CD14-positive monocyte (primary cell): ENCODE results near the gene ATXN3L. TPM values are rescaled to one million over a fixed set of nuclear protein-coding genes. Genes with fewer than 3 reads are reported as not detected.

ENCODE experiments used
- DNase-seq, 3 donors: peaks; one replicate each; pipeline ENCODE4 v3.0.0-alpha.2; 2011 to 2022
- H2AFZ ChIP-seq: 2 replicates; pipeline ENCODE4 v1.6.0; 2012; ENCODE audit warnings: mild to moderate bottlenecking, low read depth, low read length, inconsistent platforms; ENCODE audit not compliant: insufficient read depth, poor library complexity, severe bottlenecking
- H3K27ac ChIP-seq, 2 donors: 1 replicate in 1 of 2; 2 replicates in 1 of 2; pipeline ENCODE4 v1.5.1; 2012 to 2013; ENCODE audit warnings: low read length in 2 of 2, control low read depth in 1 of 2, inconsistent platforms in 1 of 2, low read depth in 1 of 2, mild to moderate bottlenecking in 1 of 2
- H3K27me3 ChIP-seq, 2 donors: one replicate each; pipeline versions ENCODE4 v1.6.0 to v1.6.1; 2011 to 2013; ENCODE audit warnings: low read length in 2 of 2; ENCODE audit not compliant: control insufficient read depth in 2 of 2, insufficient read depth in 2 of 2
- H3K36me3 ChIP-seq, 2 donors: replicated peaks in 1 of 2; 1 replicate in 1 of 2; 2 replicates in 1 of 2; pipeline versions ENCODE4 v1.5.1 to v1.6.1; 2012 to 2013; ENCODE audit warnings: low read length in 2 of 2, control low read depth in 1 of 2, inconsistent platforms in 1 of 2, mild to moderate bottlenecking in 1 of 2; ENCODE audit not compliant: insufficient read depth in 2 of 2, control insufficient read depth in 1 of 2
- H3K4me1 ChIP-seq, 2 donors: 1 replicate in 1 of 2; 2 replicates in 1 of 2; pipeline versions ENCODE4 v1.5.1 to v1.6.1; 2012 to 2013; ENCODE audit warnings: low read length in 2 of 2, control low read depth in 1 of 2, inconsistent platforms in 1 of 2, mild to moderate bottlenecking in 1 of 2, moderate library complexity in 1 of 2; ENCODE audit not compliant: insufficient read depth in 2 of 2, control insufficient read depth in 1 of 2
- H3K4me2 ChIP-seq: replicated peaks from 2 replicates; pipeline ENCODE3; 2012; ENCODE audit warnings: low read length, moderate library complexity, mild to moderate bottlenecking; ENCODE audit not compliant: poor library complexity, severe bottlenecking; ENCODE audit errors: extremely low read depth
- H3K4me3 ChIP-seq, 3 experiments: fragments of 200-600 bp in 1 of 3; sonication (generic) in 1 of 3; replicated peaks in 1 of 3; 1 replicate in 2 of 3; 2 replicates in 1 of 3; pipeline ENCODE4 v1.5.1; 2011 to 2013; ENCODE audit warnings: low read length in 3 of 3, mild to moderate bottlenecking in 3 of 3, control low read depth in 2 of 3, low read depth in 2 of 3, inconsistent platforms in 1 of 3, moderate library complexity in 1 of 3
- H3K79me2 ChIP-seq: 2 replicates; pipeline ENCODE4 v1.6.0; 2012; ENCODE audit warnings: mild to moderate bottlenecking, control low read depth, inconsistent platforms, low read length, moderate library complexity; ENCODE audit not compliant: insufficient read depth
- H3K9ac ChIP-seq: 2 replicates; pipeline ENCODE4 v1.6.0; 2017; ENCODE audit warnings: low read length, mild to moderate bottlenecking; ENCODE audit not compliant: insufficient read depth, poor library complexity, severe bottlenecking
- H3K9me3 ChIP-seq, 2 donors: replicated peaks in 1 of 2; 1 replicate in 1 of 2; 2 replicates in 1 of 2; pipeline versions ENCODE4 v1.5.1 to v1.6.1; 2012 to 2013; ENCODE audit warnings: low read length in 2 of 2, control low read depth in 1 of 2; ENCODE audit not compliant: control insufficient read depth in 1 of 2, insufficient read depth in 1 of 2
- H4K20me1 ChIP-seq: 2 replicates; pipeline ENCODE4 v1.6.0; 2012; ENCODE audit warnings: mild to moderate bottlenecking, low read length, control low read depth, moderate library complexity; ENCODE audit not compliant: insufficient read depth
- H3K27ac Mint-ChIP-seq, 7 donors: one replicate each; pipeline ENCODE4 v1.8.0; 2020; ENCODE audit warnings: mild to moderate bottlenecking in 7 of 7, mixed read lengths in 7 of 7, moderate library complexity in 6 of 7, inconsistent platforms in 2 of 7
- H3K27me3 Mint-ChIP-seq, 3 donors: one replicate each; pipeline ENCODE4 v1.8.0; 2021 to 2022; ENCODE audit warnings: low read depth in 3 of 3, mild to moderate bottlenecking in 3 of 3, mixed read lengths in 3 of 3, moderate library complexity in 3 of 3, inconsistent platforms in 1 of 3
- H3K36me3 Mint-ChIP-seq, 2 donors: one replicate each; pipeline ENCODE4 v1.8.0; 2020; ENCODE audit warnings: mixed read lengths in 2 of 2, inconsistent platforms in 1 of 2, mild to moderate bottlenecking in 1 of 2
- H3K4me1 Mint-ChIP-seq: one replicate; pipeline ENCODE4 v1.8.0; 2020; ENCODE audit warnings: mild to moderate bottlenecking, mixed read lengths
- H3K4me3 Mint-ChIP-seq, 2 donors: one replicate each; pipeline ENCODE4 v1.8.0; 2020; ENCODE audit warnings: mild to moderate bottlenecking in 2 of 2, mixed read lengths in 2 of 2, moderate library complexity in 1 of 2
- H3K9me3 Mint-ChIP-seq, 7 donors: one replicate each; pipeline ENCODE4 v1.8.0; 2020 to 2022; ENCODE audit warnings: mixed read lengths in 7 of 7, mild to moderate bottlenecking in 6 of 7, moderate library complexity in 6 of 7, inconsistent platforms in 2 of 7
- WGBS: methylation state at CpG from one replicate; pipeline ENCODE4 v1.1.5; 2013; ENCODE audit warnings: missing lambda C conversion rate; ENCODE audit not compliant: insufficient coverage; 5-methylcytosine and 5-hydroxymethylcytosine counted together
- intact Hi-C, 2 donors: fragments of 100-400 bp; cut with micrococcal nuclease; formaldehyde crosslinking; loops; one replicate each; pipeline versions ENCODE4 v1.15.0 to v1.15.1; 2023
- polyA plus RNA-seq, 3 donors: library from polyadenylated mRNA; depleted of rRNA in 1 of 3; unstranded in 2 of 3; stranded (reverse) in 1 of 3; fragments of 300-500 nt in 2 of 3; fragments of >200 nt in 1 of 3; fragmentation: Illumina TruSeq in 2 of 3; gene quantifications; 1 replicate in 2 of 3; 2 replicates in 1 of 3; pipeline ENCODE4 v1.2.3, GENCODE V29; 2012 to 2021
- TF ChIP-seq, protein P1 (sequence below): fragments of 200-600 bp; IDR thresholded peaks from one replicate; pipeline ENCODE4 v1.8.0; 2022; ENCODE audit warnings: antibody characterized with exemption, mild to moderate bottlenecking

Gene ATXN3L
- polyA plus RNA-seq, 3 donors = not detected

DNA sequence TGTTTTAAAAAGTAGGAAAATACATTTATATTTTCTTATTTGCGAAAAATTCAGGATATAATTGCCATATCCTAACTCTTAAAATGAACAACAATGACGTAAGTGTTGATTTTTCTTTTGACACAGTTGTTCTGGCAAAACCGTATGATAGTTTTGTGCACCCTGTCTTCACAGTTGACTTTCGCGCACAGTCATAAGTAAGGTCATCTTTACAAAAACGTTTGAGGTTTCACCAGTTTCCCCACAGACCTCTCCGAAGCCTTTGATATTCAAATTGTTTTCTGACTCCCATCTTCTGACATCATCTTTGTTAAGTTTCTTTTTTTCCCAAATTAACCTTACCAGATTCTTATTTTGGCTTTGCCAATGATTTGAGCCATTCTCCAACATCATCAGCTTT is 48.1 kb upstream of the ATXN3L start:
- Mint-ChIP-seq H3K9me3 (peaks cover 0 to 2% (median 0%) of the 10 kb centered on the region in 7 donors), H3K27me3 (peaks cover 0 to 29% (median 3%) of the 10 kb centered on the region in 3 donors), H3K36me3 (no peaks in the 10 kb centered on the region), H3K27ac (no peak overlapping the region), H3K4me1 (no peaks in the 10 kb centered on the region), H3K4me3 (no peak overlapping the region)
- Histone ChIP-seq H3K9ac (no peak overlapping the region), H4K20me1 (no peaks in the 10 kb centered on the region), H3K4me3 (no peak overlapping the region), H3K4me1 (no peaks in the 10 kb centered on the region), H3K4me2 (no peak overlapping the region), H3K27me3 (peaks cover 0 to 35% of the 10 kb centered on the region in 2 donors), H3K79me2 (no peaks in the 10 kb centered on the region), H3K36me3 (no peaks in the 10 kb centered on the region), H3K9me3 (no peaks in the 10 kb centered on the region), H2AFZ (no peak overlapping the region), H3K27ac (no peak overlapping the region)
- intact Hi-C loops = no loop called here
- DNase-seq = no peak
- TF ChIP-seq, protein P1, sequence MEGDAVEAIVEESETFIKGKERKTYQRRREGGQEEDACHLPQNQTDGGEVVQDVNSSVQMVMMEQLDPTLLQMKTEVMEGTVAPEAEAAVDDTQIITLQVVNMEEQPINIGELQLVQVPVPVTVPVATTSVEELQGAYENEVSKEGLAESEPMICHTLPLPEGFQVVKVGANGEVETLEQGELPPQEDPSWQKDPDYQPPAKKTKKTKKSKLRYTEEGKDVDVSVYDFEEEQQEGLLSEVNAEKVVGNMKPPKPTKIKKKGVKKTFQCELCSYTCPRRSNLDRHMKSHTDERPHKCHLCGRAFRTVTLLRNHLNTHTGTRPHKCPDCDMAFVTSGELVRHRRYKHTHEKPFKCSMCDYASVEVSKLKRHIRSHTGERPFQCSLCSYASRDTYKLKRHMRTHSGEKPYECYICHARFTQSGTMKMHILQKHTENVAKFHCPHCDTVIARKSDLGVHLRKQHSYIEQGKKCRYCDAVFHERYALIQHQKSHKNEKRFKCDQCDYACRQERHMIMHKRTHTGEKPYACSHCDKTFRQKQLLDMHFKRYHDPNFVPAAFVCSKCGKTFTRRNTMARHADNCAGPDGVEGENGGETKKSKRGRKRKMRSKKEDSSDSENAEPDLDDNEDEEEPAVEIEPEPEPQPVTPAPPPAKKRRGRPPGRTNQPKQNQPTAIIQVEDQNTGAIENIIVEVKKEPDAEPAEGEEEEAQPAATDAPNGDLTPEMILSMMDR = no peak
- 93% methylated on average over 4 of the region's 7 CpGs for WGBS

DNA sequence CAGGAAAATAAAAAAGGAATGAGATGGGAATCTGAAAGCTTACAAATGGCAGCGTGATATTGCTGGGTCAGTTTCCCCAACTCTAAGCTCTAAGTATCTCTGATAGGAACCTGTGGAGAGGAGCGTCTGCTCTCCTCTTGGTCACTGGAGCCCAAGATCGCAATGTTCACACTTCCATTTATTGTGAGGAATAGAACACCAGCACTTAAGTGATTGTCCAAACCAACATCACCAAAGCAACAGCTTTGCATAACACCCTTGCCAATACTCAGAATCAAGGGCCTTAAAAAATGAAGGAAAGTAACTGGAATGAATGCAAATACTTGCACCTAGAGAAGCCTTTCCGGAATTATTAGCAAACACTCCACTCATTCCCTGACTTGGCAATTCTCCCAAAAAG is 46.8 kb upstream of the ATXN3L start:
- TF ChIP-seq, protein P1 = no peak
- Mint-ChIP-seq H3K9me3 (peaks cover 0 to 3% (median 0%) of the 10 kb centered on the region in 7 donors), H3K4me3 (no peak overlapping the region), H3K27ac (no peak overlapping the region), H3K27me3 (peaks cover 0 to 30% (median 3%) of the 10 kb centered on the region in 3 donors), H3K36me3 (no peaks in the 10 kb centered on the region), H3K4me1 (no peaks in the 10 kb centered on the region)
- no peak overlapping the region for H3K4me3 ChIP-seq
- H3K79me2 ChIP-seq = no peaks in the 10 kb centered on the region
- DNase-seq = no peak
- WGBS = no CpG with 5 or more reads among the region's 4 CpGs
- H3K9ac ChIP-seq = no peak overlapping the region
- no peak overlapping the region for H2AFZ ChIP-seq
- no peaks in the 10 kb centered on the region for H3K36me3 ChIP-seq
- no peaks in the 10 kb centered on the region for H4K20me1 ChIP-seq
- no peak overlapping the region for H3K4me2 ChIP-seq
- H3K4me1 ChIP-seq = no peaks in the 10 kb centered on the region
- H3K9me3 ChIP-seq = no peaks in the 10 kb centered on the region
- no peak overlapping the region for H3K27ac ChIP-seq
- intact Hi-C loops = no loop called here
- peaks cover 0 to 27% of the 10 kb centered on the region in 2 donors for H3K27me3 ChIP-seq
